Mesendoderm (in vitro differentiated cells): ENCODE results near the gene OSBPL10.

Source experiments
- DNase-seq: peaks from one replicate; pipeline ENCODE4 v3.0.0; 2013
- H2AK5ac ChIP-seq: 2 replicates; pipeline ENCODE4 v1.6.1; 2013; ENCODE audit warnings: low read length, inconsistent platforms
- H2BK120ac ChIP-seq: 2 replicates; pipeline ENCODE4 v1.6.1; 2013; ENCODE audit warnings: low read depth, mild to moderate bottlenecking, low read length, moderate library complexity, mixed read lengths
- H2BK15ac ChIP-seq: replicated peaks from 2 replicates; pipeline ENCODE4 v1.6.1; 2013; ENCODE audit warnings: low read depth, mild to moderate bottlenecking, moderate library complexity
- H2BK5ac ChIP-seq: 2 replicates; pipeline ENCODE4 v1.6.1; 2013; ENCODE audit warnings: low read length, inconsistent platforms
- H3K18ac ChIP-seq: 2 replicates; pipeline ENCODE4 v1.6.1; 2013; ENCODE audit warnings: mild to moderate bottlenecking, low read length, mixed read lengths
- H3K23ac ChIP-seq: one replicate; pipeline ENCODE4 v1.6.1; 2013; ENCODE audit warnings: low read length
- H3K27ac ChIP-seq: 2 replicates; pipeline ENCODE4 v1.5.1; 2013; ENCODE audit warnings: low read depth, mild to moderate bottlenecking, inconsistent platforms, low read length, moderate library complexity
- H3K27me3 ChIP-seq: 2 replicates; pipeline ENCODE4 v1.6.1; 2013; ENCODE audit warnings: low read length, control low read depth, mild to moderate bottlenecking, inconsistent platforms; ENCODE audit not compliant: insufficient read depth, poor library complexity
- H3K36me3 ChIP-seq: 2 replicates; pipeline ENCODE4 v1.6.1; 2013; ENCODE audit warnings: low read length, inconsistent platforms; ENCODE audit not compliant: control insufficient read depth, insufficient read depth
- H3K4ac ChIP-seq: one replicate; pipeline ENCODE4 v1.6.1; 2013; ENCODE audit warnings: low read depth, mild to moderate bottlenecking, low read length, moderate library complexity
- H3K4me1 ChIP-seq: 2 replicates; pipeline ENCODE4 v1.6.1; 2013; ENCODE audit warnings: low read depth, low read length, inconsistent platforms; ENCODE audit not compliant: control insufficient read depth
- H3K4me2 ChIP-seq: 2 replicates; pipeline ENCODE4 v1.6.1; 2013; ENCODE audit warnings: low read length
- H3K4me3 ChIP-seq: 2 replicates; pipeline ENCODE4 v1.5.1; 2013; ENCODE audit warnings: mild to moderate bottlenecking, low read length
- H3K56ac ChIP-seq: one replicate; pipeline ENCODE4 v1.6.1; 2013; ENCODE audit warnings: low read length
- H3K79me1 ChIP-seq: 2 replicates; pipeline ENCODE4 v1.6.1; 2013; ENCODE audit warnings: low read length, inconsistent platforms
- H3K79me2 ChIP-seq: 2 replicates; pipeline ENCODE4 v1.6.1; 2013; ENCODE audit warnings: mild to moderate bottlenecking, low read length; ENCODE audit not compliant: control insufficient read depth, insufficient read depth
- H3K9ac ChIP-seq: 2 replicates; pipeline ENCODE4 v1.6.1; 2013; ENCODE audit warnings: low read length, inconsistent platforms
- H4K5ac ChIP-seq: one replicate; pipeline ENCODE4 v1.6.1; 2013; ENCODE audit warnings: low read length
- H4K8ac ChIP-seq: one replicate; pipeline ENCODE4 v1.6.1; 2013; ENCODE audit warnings: low read depth, mild to moderate bottlenecking, control low read depth, low read length, moderate library complexity
- WGBS: extraction: QIAGEN DNeasy Blood & Tissue Kit; methylation state at CpG from one replicate; pipeline ENCODE4 v1.1.7; 2013; ENCODE audit warnings: low lambda C conversion rate, missing lambda C conversion rate; ENCODE audit not compliant: insufficient coverage; ENCODE audit errors: extremely low coverage; 5-methylcytosine and 5-hydroxymethylcytosine counted together

The OSBPL10 gene

DNA sequence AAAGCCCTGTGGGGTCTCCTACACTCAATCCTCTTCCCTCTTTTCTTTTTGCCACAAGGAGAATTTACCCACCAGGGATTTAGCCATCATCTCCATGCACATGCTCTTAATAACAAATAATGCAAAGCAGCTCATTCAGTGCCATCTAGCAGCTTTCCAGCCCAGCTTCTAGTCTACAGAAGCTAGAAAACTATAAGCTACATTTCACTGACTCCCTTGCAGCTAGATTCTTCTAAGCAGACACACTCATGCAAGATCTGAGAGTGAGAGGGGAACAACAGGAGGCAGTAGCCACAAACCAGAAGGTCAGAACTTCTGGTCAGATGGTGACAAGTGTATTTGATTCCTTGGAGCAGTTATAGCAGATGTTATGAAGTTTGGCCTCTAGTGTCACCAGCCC is 25.5 kb downstream of the OSBPL10 start:
- H4K8ac ChIP-seq, result no peak overlapping the region
- no peaks in the 10 kb centered on the region for H3K27me3 ChIP-seq
- no peak overlapping the region for H3K27ac ChIP-seq

DNA sequence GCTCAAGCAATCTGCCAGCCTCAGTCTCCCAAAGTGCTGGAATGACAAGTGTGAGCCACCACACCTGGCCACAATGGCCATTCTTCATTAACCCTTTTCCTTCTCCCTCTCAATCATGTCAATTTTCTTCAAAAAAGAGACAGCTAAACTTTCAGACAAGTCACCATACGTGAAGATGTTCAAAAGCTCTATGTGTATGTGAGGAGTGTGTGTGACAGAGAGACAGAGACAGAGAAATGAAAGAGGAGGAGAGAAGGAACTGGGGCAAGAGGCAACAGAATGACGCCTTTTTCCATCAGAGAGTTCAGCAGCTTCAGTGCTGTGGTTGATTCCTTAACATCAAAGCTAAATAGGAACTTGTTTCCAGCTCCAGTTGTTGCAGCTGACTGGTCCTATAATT is 27.4 kb downstream of the OSBPL10 start:
- no peak overlapping the region for H3K23ac ChIP-seq
- no peak overlapping the region for H3K4me3 ChIP-seq
- peaks cover 28% of the 10 kb centered on the region for H3K79me2 ChIP-seq
- no peak overlapping the region for H3K4me2 ChIP-seq
- no peak overlapping the region for H3K18ac ChIP-seq
- H3K4me1 ChIP-seq, result no peaks in the 10 kb centered on the region
- H3K56ac ChIP-seq, result no peak overlapping the region
- no peak overlapping the region for H3K27ac ChIP-seq
- H4K5ac ChIP-seq, result no peak overlapping the region
- H3K36me3 ChIP-seq, result no peaks in the 10 kb centered on the region
- no peak overlapping the region for H2BK15ac ChIP-seq
- no peak overlapping the region for H2AK5ac ChIP-seq
- H2BK5ac ChIP-seq, result no peak overlapping the region
- DNase-seq, result no peak
- no peaks in the 10 kb centered on the region for H3K27me3 ChIP-seq
- no CpG with 5 or more reads among the region's 2 CpGs for WGBS
- no peak overlapping the region for H3K4ac ChIP-seq
- H2BK120ac ChIP-seq, result no peak overlapping the region
- peaks cover 4% of the 10 kb centered on the region for H3K79me1 ChIP-seq
- no peak overlapping the region for H4K8ac ChIP-seq
- H3K9ac ChIP-seq, result no peak overlapping the region

More for the DNA sequence above, 25.5 kb downstream of the OSBPL10 start:
- Histone ChIP-seq H2AK5ac (no peak overlapping the region), H3K4me3 (no peak overlapping the region), H3K4ac (no peak overlapping the region), H2BK15ac (no peak overlapping the region), H3K79me2 (peaks cover 31% of the 10 kb centered on the region), H3K4me2 (no peak overlapping the region), H3K9ac (no peak overlapping the region), H2BK5ac (no peak overlapping the region), H3K4me1 (peaks cover 11% of the 10 kb centered on the region), H3K56ac (no peak overlapping the region), H3K79me1 (peaks cover 4% of the 10 kb centered on the region), H3K23ac (no peak overlapping the region), H4K5ac (no peak overlapping the region), H3K18ac (no peak overlapping the region), H2BK120ac (no peak overlapping the region), H3K36me3 (no peaks in the 10 kb centered on the region)
- DNase-seq, result no peak

DNA sequence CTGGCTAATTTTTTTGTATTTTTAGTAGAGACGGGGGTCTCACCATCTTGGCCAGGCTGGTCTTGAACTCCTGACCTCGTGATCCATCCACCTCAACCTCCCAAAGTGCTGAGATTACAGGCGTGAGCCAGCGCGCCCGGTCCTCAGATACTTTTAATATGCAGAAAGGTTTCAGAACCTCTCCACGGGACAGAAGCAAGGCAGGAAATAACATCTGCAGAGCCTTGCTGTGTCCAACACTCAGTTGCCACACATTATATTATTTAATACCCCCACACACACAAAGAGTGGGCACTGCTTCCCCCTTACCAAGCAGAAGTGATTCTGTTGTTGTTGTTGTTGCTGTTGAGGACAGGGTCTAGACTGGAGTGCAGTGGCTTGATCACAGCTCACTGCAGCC is 28.0 kb downstream of the OSBPL10 start:
- H3K4me3 ChIP-seq, result no peak overlapping the region
- H3K4me1 ChIP-seq, result peaks cover 2% of the 10 kb centered on the region
- DNase-seq, result no peak
- H2AK5ac ChIP-seq, result no peak overlapping the region
- H3K4ac ChIP-seq, result no peak overlapping the region
- no CpG with 5 or more reads among the region's 7 CpGs for WGBS
- no peak overlapping the region for H3K18ac ChIP-seq
- H3K27me3 ChIP-seq, result no peaks in the 10 kb centered on the region
- H3K27ac ChIP-seq, result no peak overlapping the region
- H2BK120ac ChIP-seq, result no peak overlapping the region
- peaks cover 4% of the 10 kb centered on the region for H3K79me1 ChIP-seq
- H3K56ac ChIP-seq, result no peak overlapping the region
- no peak overlapping the region for H2BK5ac ChIP-seq
- no peak overlapping the region for H3K23ac ChIP-seq
- no peak overlapping the region for H3K4me2 ChIP-seq
- H4K8ac ChIP-seq, result no peak overlapping the region
- no peak overlapping the region for H3K9ac ChIP-seq
- H3K79me2 ChIP-seq, result peaks cover 24% of the 10 kb centered on the region
- no peak overlapping the region for H2BK15ac ChIP-seq
- no peaks in the 10 kb centered on the region for H3K36me3 ChIP-seq
- H4K5ac ChIP-seq, result no peak overlapping the region

DNA sequence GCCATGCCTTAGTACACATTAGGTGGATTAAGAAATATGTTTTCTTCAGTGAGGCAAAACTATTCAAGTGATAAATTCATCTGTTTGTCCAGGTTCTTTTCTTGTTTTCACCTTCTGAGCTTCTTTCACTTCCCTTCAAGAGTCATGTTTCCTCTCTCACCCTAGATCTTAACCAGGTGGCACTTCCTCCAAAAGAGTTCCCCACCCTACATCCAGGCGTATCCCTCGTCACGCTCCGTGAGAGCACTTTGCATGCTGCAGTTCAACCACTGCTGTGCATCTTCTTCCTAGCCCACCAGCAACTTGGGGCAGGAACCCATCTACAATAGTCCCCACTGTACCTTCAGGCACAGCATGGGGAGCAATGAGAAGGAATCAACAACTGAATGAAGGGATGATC is 28.9 kb downstream of the OSBPL10 start:
- Histone ChIP-seq H4K8ac (no peak overlapping the region), H3K4me1 (peaks cover 10% of the 10 kb centered on the region), H3K27ac (no peak overlapping the region), H3K79me1 (peaks cover 4% of the 10 kb centered on the region), H2BK120ac (no peak overlapping the region), H3K79me2 (peaks cover 25% of the 10 kb centered on the region), H3K56ac (no peak overlapping the region), H3K4me2 (no peak overlapping the region), H3K27me3 (no peaks in the 10 kb centered on the region), H2BK5ac (no peak overlapping the region), H3K23ac (no peak overlapping the region), H3K18ac (no peak overlapping the region), H2BK15ac (no peak overlapping the region), H3K4ac (no peak overlapping the region), H2AK5ac (no peak overlapping the region), H3K9ac (no peak overlapping the region), H4K5ac (no peak overlapping the region), H3K36me3 (no peaks in the 10 kb centered on the region), H3K4me3 (no peak overlapping the region)
- WGBS, result no CpG with 5 or more reads among the region's 4 CpGs
- no peak for DNase-seq

DNA sequence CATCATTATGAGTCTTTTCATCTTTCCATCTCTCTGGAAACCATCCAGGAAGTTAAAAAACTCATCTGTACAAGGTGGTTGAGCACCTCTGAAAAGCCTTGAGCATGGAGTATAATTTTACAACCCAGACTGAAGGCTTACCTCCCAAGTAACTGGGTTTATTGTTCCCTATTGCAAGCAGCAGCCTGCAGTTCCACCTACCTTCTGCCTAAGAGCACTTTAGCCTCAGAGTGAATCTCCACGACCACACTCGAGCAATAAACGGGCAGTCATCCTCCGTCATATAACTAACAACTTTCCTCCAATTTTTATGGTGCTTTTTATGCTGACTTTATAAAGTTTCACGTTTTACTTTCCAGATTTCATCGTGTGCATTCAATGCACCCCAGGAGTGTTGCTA is 32.8 kb downstream of the OSBPL10 start:
- no peak overlapping the region for H3K4ac ChIP-seq
- H2BK120ac ChIP-seq, result no peak overlapping the region
- H2AK5ac ChIP-seq, result no peak overlapping the region
- no peaks in the 10 kb centered on the region for H3K27me3 ChIP-seq
- H4K8ac ChIP-seq, result no peak overlapping the region
- H3K79me1 ChIP-seq, result peaks cover 2% of the 10 kb centered on the region
- no CpG with 5 or more reads among the region's 6 CpGs for WGBS
- no peak overlapping the region for H3K56ac ChIP-seq
- no peak overlapping the region for H3K9ac ChIP-seq
- H3K18ac ChIP-seq, result no peak overlapping the region
- DNase-seq, result no peak
- H3K79me2 ChIP-seq, result peaks cover 11% of the 10 kb centered on the region
- no peak overlapping the region for H3K23ac ChIP-seq
- no peak overlapping the region for H2BK15ac ChIP-seq
- peaks cover 13% of the 10 kb centered on the region for H3K4me1 ChIP-seq
- no peaks in the 10 kb centered on the region for H3K36me3 ChIP-seq
- no peak overlapping the region for H3K4me3 ChIP-seq
- no peak overlapping the region for H4K5ac ChIP-seq
- no peak overlapping the region for H3K27ac ChIP-seq
- H2BK5ac ChIP-seq, result no peak overlapping the region
- H3K4me2 ChIP-seq, result no peak overlapping the region

DNA sequence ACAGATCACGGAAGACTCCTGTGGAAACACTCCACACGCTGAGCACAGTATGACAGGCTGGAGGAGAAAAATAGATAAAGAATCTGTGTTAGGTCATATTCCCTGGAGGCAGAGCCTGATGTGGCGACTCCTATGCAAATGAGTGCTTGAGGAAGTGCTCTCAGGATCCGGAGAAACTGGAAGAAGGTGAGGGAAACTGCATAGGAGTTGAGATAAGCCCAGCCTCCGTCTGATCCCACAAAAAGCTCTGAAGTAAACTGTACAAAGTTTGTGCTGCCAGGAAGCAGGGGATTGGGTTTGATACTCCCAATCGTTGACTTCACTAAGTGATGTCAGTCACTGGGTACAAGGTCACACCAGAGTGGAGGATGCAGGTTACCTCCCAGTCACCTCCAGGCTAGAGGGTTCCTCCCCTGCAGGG is 33.4 kb downstream of the OSBPL10 start:
- Histone ChIP-seq H2AK5ac (no peak overlapping the region), H2BK5ac (no peak overlapping the region), H3K4me1 (peaks cover 13% of the 10 kb centered on the region), H4K5ac (no peak overlapping the region), H4K8ac (no peak overlapping the region), H2BK120ac (no peak overlapping the region), H3K9ac (no peak overlapping the region), H3K18ac (no peak overlapping the region), H3K4me2 (no peak overlapping the region), H3K4ac (no peak overlapping the region), H3K27ac (no peak overlapping the region), H3K56ac (peak overlapping the region; percentile 35), H3K4me3 (no peak overlapping the region), H3K36me3 (no peaks in the 10 kb centered on the region), H3K79me1 (peaks cover 2% of the 10 kb centered on the region), H3K23ac (no peak overlapping the region), H3K27me3 (no peaks in the 10 kb centered on the region), H2BK15ac (no peak overlapping the region), H3K79me2 (peaks cover 11% of the 10 kb centered on the region)
- DNase-seq, result peak; percentile 73
- WGBS, result no CpG with 5 or more reads among the region's 6 CpGs
